GM23248 (cell line): ENCODE data around the gene MBTPS1. TPM values are rescaled to one million over a fixed set of nuclear protein-coding genes. Genes with fewer than 3 reads are reported as not detected.

Experiments used
- DNase-seq: peaks from one replicate; pipeline ENCODE4 v3.0.0-alpha.2; 2015
- H2AFZ ChIP-seq: fragments of 200-600 bp; sonication (generic); 2 replicates; pipeline ENCODE4 v1.6.1; 2016; ENCODE audit warnings: antibody characterized with exemption
- H3F3A ChIP-seq: fragments of 200-600 bp; sonication (generic); 2 replicates; pipeline ENCODE4 v1.6.1; 2016; ENCODE audit warnings: mild to moderate bottlenecking, antibody characterized with exemption, mixed run types; ENCODE audit not compliant: insufficient read depth
- H3K27ac ChIP-seq: fragments of 200-600 bp; sonication (generic); 2 replicates; pipeline ENCODE4 v1.5.1; 2016; ENCODE audit warnings: mild to moderate bottlenecking
- H3K27me3 ChIP-seq: fragments of 200-600 bp; sonication (generic); replicated peaks from 2 replicates; pipeline ENCODE4 v1.6.1; 2016; ENCODE audit warnings: mild to moderate bottlenecking; ENCODE audit not compliant: insufficient read depth
- H3K36me3 ChIP-seq: fragments of 200-600 bp; sonication (generic); 2 replicates; pipeline ENCODE4 v1.6.1; 2016; ENCODE audit warnings: low read depth, mild to moderate bottlenecking
- H3K4me1 ChIP-seq: fragments of 200-600 bp; sonication (generic); 2 replicates; pipeline ENCODE4 v1.6.1; 2016; ENCODE audit warnings: mild to moderate bottlenecking; ENCODE audit not compliant: insufficient read depth
- H3K4me2 ChIP-seq: fragments of 200-600 bp; sonication (generic); one replicate; pipeline ENCODE4 v1.6.1; 2016; ENCODE audit warnings: mild to moderate bottlenecking; ENCODE audit not compliant: unreplicated experiment
- H3K4me3 ChIP-seq: fragments of 200-600 bp; sonication (generic); 2 replicates; pipeline ENCODE4 v1.5.1; 2016; ENCODE audit warnings: mild to moderate bottlenecking
- H3K79me2 ChIP-seq: fragments of 200-600 bp; sonication (generic); 2 replicates; pipeline ENCODE4 v1.6.1; 2016; ENCODE audit warnings: mild to moderate bottlenecking; ENCODE audit not compliant: insufficient read depth
- H3K9ac ChIP-seq: fragments of 200-600 bp; sonication (generic); 2 replicates; pipeline ENCODE4 v1.6.1; 2016; ENCODE audit warnings: mild to moderate bottlenecking
- H3K9me2 ChIP-seq: fragments of 200-600 bp; sonication (generic); 2 replicates; pipeline ENCODE4 v1.6.1; 2016; ENCODE audit warnings: mixed run types, mild to moderate bottlenecking, moderate library complexity; ENCODE audit not compliant: insufficient read depth
- H3K9me3 ChIP-seq: fragments of 200-600 bp; sonication (generic); one replicate; pipeline ENCODE4 v1.6.1; 2017; ENCODE audit warnings: low read depth
- H4K20me1 ChIP-seq: fragments of 200-600 bp; sonication (generic); 2 replicates; pipeline ENCODE4 v1.6.0; 2016; ENCODE audit not compliant: insufficient read depth
- EZH2 ChIP-seq: fragments of 200-600 bp; sonication (generic); IDR thresholded peaks from 2 replicates; pipeline ENCODE4 v1.6.1; 2018; ENCODE audit warnings: antibody characterized with exemption, mild to moderate bottlenecking; ENCODE audit not compliant: insufficient read depth, poor library complexity, severe bottlenecking
- EZH2phosphoT487 ChIP-seq: fragments of 200-600 bp; sonication (generic); IDR thresholded peaks from 2 replicates; pipeline ENCODE4 v1.6.1; 2018; ENCODE audit warnings: antibody characterized with exemption, moderate library complexity, mild to moderate bottlenecking, low read depth; ENCODE audit not compliant: insufficient read depth
- WGBS, 2 experiments: methylation state at CpG; one replicate each; pipeline ENCODE4 v1.1.6; 2015 to 2017; ENCODE audit warnings: low lambda C conversion rate in 2 of 2, low coverage in 1 of 2; ENCODE audit errors: missing lambda C conversion rate in 2 of 2; 5-methylcytosine and 5-hydroxymethylcytosine counted together
- in situ Hi-C: fragments of 300-500 bp; cut with MboI; formaldehyde crosslinking; loops from 2 replicates; pipeline ENCODE4 v1.15.0; 2020
- polyA plus RNA-seq: library from polyadenylated mRNA; unstranded; fragments of >200 nt; fragmentation: Nextera tagmentation; extraction: Ambion mirVana; gene quantifications from 2 replicates; pipeline ENCODE4 v1.2.1, GENCODE V29; 2016
- total RNA-seq: library from RNA; depleted of rRNA; stranded (reverse); fragments of >200 nt; shearing (Covaris generic); gene quantifications from 2 replicates; pipeline ENCODE4 v1.2.3, GENCODE V29; 2014

The MBTPS1 gene
- total and polyA plus RNA-seq, 2 experiments from 2014 or later, result 84.0 to 95.7 TPM

- 94% methylated on average over 14 of the region's 14 CpGs for WGBS, 2 experiments
Observed at GRCh38 chr16:84095466-84095865, 21.3 kb downstream of the MBTPS1 start.

DNA sequence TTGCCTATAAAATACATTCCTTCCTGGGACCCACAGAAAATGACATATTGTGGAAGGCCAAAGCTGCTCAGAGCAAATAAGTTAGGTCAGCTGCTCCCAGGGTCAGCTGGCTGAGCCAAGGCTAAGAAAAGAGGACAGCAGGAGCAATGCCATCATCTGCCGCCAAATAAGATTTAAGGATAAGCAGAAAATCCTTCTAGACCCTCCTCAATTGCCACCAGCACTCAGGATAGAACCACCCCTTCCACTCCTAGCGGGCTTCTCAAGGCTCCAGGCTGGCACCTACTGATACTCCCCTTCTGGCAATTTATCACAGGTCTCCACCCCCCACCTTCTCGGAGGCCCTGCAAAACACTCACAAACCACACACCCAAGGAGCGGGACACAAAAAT, 22.9 kb downstream of the MBTPS1 start:
- Histone ChIP-seq H3K4me3 (no peak overlapping the region), H3K9me2 (no peaks in the 10 kb centered on the region), H3K27ac (no peak overlapping the region), H3F3A (0 out of 2 replicates have a peak, but pooled peaks cover 3% of the 10 kb centered on the region), H3K4me1 (no peaks in the 10 kb centered on the region), H3K79me2 (peaks cover 31% of the 10 kb centered on the region), H2AFZ (no peak overlapping the region), H3K36me3 (peaks cover 51% of the 10 kb centered on the region), H3K9ac (no peak overlapping the region), H3K4me2 (no peak overlapping the region), H3K9me3 (no peaks in the 10 kb centered on the region), H4K20me1 (no peaks in the 10 kb centered on the region), H3K27me3 (no peaks in the 10 kb centered on the region)
- 97 to 99% methylated on average over 4 of the region's 4 CpGs for WGBS, 2 experiments
- in situ Hi-C loops, result no loop called here
- DNase-seq, result no peak
- TF ChIP-seq EZH2 (no peak), EZH2phosphoT487 (no peak)

More at GRCh38 chr16:84095466-84095865, 21.3 kb downstream of the MBTPS1 start:
- no peak for DNase-seq
- H3K27ac ChIP-seq, result no peak overlapping the region
- no peaks in the 10 kb centered on the region for H3K27me3 ChIP-seq
- no peak overlapping the region for H3K4me3 ChIP-seq
- H3K79me2 ChIP-seq, result peaks cover 43% of the 10 kb centered on the region
- no peak overlapping the region for H3K9ac ChIP-seq
- no peaks in the 10 kb centered on the region for H3K9me3 ChIP-seq
- H3F3A ChIP-seq, result peaks cover 14% of the 10 kb centered on the region; the same call in 1 of the 2 replicates
- peaks cover 45% of the 10 kb centered on the region for H3K36me3 ChIP-seq
- in situ Hi-C loops, result no loop called here
- TF ChIP-seq EZH2, result no peak
- no peak for TF ChIP-seq EZH2phosphoT487
- no peak overlapping the region for H2AFZ ChIP-seq
- H3K4me2 ChIP-seq, result no peak overlapping the region
- peaks cover 9% of the 10 kb centered on the region for H3K4me1 ChIP-seq
- no peaks in the 10 kb centered on the region for H4K20me1 ChIP-seq
- H3K9me2 ChIP-seq, result no peaks in the 10 kb centered on the region

DNA sequence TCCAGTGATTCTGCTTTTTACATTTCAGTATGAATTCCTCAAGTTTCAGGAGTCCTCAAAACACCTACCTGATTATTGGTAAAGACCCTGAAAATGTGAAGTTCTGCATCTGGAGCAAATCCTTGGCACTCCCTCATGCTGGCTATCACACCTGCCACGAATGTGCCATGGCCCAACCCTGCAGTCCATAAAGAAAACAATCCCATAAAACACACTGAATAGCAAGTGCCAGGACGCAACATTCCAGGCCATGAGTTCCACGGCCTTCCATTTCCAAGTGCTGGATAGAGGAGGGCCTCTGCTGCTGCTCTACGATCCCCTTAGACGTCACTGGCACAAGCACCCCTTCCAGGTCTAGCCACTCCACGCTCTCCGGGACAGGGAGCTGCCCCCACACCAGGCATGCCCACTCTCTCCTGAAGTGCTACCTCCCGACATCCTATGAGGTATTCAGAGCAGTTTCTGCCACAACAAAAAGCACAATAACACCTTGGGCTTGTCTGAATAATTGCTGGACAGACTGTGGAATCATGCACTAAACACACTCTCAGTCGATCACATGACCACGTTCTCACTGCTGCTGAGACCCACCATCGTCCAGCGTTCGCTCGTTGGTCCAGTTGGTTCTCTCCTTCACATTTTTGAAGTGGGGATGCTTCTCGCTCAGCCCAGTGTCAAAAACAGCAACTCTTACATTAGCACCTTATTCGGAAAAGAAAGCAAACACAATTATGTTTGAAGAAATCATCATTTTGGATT, 23.4 kb downstream of the MBTPS1 start:
- no peak for DNase-seq

GRCh38 chr16:84091460-84091859, 25.3 kb downstream of the MBTPS1 start:
- no peaks in the 10 kb centered on the region for H3F3A ChIP-seq
- no peaks in the 10 kb centered on the region for H3K27me3 ChIP-seq
- no peak overlapping the region for H3K4me3 ChIP-seq
- H3K9me2 ChIP-seq, result no peaks in the 10 kb centered on the region
- no peak overlapping the region for H3K4me2 ChIP-seq
- in situ Hi-C loops, result no loop called here
- H4K20me1 ChIP-seq, result no peaks in the 10 kb centered on the region
- no peak for TF ChIP-seq EZH2
- TF ChIP-seq EZH2phosphoT487, result no peak
- no peaks in the 10 kb centered on the region for H3K4me1 ChIP-seq
- no peak for DNase-seq
- 81 to 84% methylated on average over 10 of the region's 10 CpGs for WGBS, 2 experiments
- H3K9me3 ChIP-seq, result no peaks in the 10 kb centered on the region
- H3K9ac ChIP-seq, result no peak overlapping the region
- peaks cover 48% of the 10 kb centered on the region for H3K36me3 ChIP-seq
- H2AFZ ChIP-seq, result no peak overlapping the region
- H3K79me2 ChIP-seq, result peaks cover 8% of the 10 kb centered on the region
- no peak overlapping the region for H3K27ac ChIP-seq

More for the DNA sequence above, 23.4 kb downstream of the MBTPS1 start:
- Histone ChIP-seq H3K9me2 (no peaks in the 10 kb centered on the region), H3K79me2 (peaks cover 26% of the 10 kb centered on the region), H3K9me3 (no peaks in the 10 kb centered on the region), H3K4me3 (no peak overlapping the region), H3K27me3 (no peaks in the 10 kb centered on the region), H3K4me2 (no peak overlapping the region), H3K4me1 (no peaks in the 10 kb centered on the region), H3K36me3 (peaks cover 47% of the 10 kb centered on the region), H3K27ac (no peak overlapping the region), H2AFZ (no peak overlapping the region), H3F3A (no peaks in the 10 kb centered on the region), H4K20me1 (no peaks in the 10 kb centered on the region), H3K9ac (no peak overlapping the region)
- in situ Hi-C loops, result no loop called here
- TF ChIP-seq EZH2phosphoT487 (no peak), EZH2 (no peak)
- WGBS, 2 experiments, result 89 to 91% methylated on average over 16 of the region's 16 CpGs
